ENCODE measurements around the gene LIAS. TPM values are rescaled to one million over a fixed set of nuclear protein-coding genes. Genes with fewer than 3 reads are reported as not detected.
"Not testable (repeated sequence)": the region's sequence is repeated elsewhere in the genome, so short reads cannot be mapped to it uniquely, and the experiment has no call there.

Gene LIAS
- total RNA-seq, 1 donor from 2014 or later, result 9.8 TPM

- H3K27ac Mint-ChIP-seq (ENCODE audit: unreplicated experiment), result no peak overlapping the region
- no peak for DNase-seq (ENCODE audit: low spot score)
- peaks cover 7% of the 10 kb centered on the region for H3K36me3 Mint-ChIP-seq (ENCODE audit: low read depth, unreplicated experiment)
- H3K27me3 Mint-ChIP-seq (ENCODE audit: unreplicated experiment), result no peaks in the 10 kb centered on the region
- no peak for TF ChIP-seq CTCF (IDR thresholded peaks at IDR 0.05; ENCODE audit: unreplicated experiment)
- H3K4me1 Mint-ChIP-seq (ENCODE audit: unreplicated experiment), result no peaks in the 10 kb centered on the region
- no peaks in the 10 kb centered on the region for H3K9me3 Mint-ChIP-seq (ENCODE audit: unreplicated experiment)
- no peak overlapping the region for H3K4me3 Mint-ChIP-seq (ENCODE audit: unreplicated experiment)
Measured at GRCh38 chr4:39514888-39515401, 56.1 kb downstream of the LIAS start.

DNA sequence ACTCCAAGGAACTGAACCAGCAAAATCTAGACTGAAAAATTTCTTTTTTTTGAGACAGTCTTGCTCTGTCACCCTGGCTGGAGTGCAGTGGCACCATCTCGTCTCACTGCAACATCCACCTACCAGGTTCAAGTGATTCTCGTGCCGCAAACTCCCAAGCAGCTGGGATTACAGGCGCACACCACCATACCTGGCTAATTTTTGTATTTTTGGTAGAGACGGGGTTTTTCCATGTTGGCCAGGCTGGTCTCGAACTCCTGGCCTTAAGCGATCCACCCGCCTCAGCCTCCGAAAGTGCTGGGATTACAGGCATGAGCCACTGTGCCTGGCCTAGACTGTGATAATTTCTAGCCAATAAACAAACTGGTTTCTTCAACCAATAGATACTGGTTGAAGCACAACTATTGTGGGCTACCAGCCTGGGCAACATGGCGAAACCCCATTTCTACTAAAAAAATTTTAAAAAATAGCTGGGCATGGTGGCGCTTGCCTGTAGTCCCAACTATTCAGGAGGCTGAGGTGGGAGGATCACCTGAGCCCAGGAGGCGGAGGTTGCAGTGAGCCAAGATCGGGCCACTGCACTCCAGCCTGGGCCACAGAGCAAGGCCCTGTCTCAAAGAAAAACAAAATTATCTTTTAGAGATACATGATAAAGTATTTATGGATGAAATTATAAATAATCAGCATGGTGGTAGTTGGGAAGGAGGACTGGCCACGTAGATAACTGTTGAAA, 57.0 kb downstream of the LIAS start:
- H3K4me1 Mint-ChIP-seq (ENCODE audit: unreplicated experiment); H3K9me3 Mint-ChIP-seq (ENCODE audit: unreplicated experiment); H3K36me3 Mint-ChIP-seq (ENCODE audit: low read depth, unreplicated experiment); H3K27me3 Mint-ChIP-seq (ENCODE audit: unreplicated experiment); H3K27ac Mint-ChIP-seq (ENCODE audit: unreplicated experiment); DNase-seq (ENCODE audit: low spot score); H3K4me3 Mint-ChIP-seq (ENCODE audit: unreplicated experiment): not testable (repeated sequence)

DNA sequence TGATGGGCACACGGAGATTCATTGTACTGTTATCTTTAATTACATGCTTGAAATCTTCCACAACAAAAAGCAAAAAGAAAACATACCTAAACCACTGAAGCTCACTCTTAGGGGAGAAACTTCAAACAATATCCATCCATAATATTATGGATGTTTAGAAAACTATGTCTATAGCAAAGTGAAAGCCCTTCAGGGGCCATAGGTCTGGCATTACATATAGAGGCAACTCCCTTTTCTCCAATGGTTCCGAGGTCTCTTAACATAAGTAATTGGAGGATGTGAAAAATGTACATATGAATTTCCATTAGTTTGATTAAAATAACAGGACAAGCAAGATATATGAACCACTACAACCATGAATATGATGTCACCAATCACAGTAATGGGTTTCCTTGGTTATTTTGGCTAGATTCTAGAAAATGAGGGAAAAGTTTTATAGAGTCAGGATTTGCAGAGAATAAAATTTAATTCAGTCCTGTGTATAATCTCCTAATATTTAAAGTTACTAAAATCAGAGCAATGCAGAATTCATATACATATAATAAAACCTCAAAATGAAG, 57.6 kb downstream of the LIAS start:
- H3K4me1 Mint-ChIP-seq (ENCODE audit: unreplicated experiment), result no peaks in the 10 kb centered on the region
- H3K27ac Mint-ChIP-seq (ENCODE audit: unreplicated experiment), result no peak overlapping the region
- H3K9me3 Mint-ChIP-seq (ENCODE audit: unreplicated experiment), result no peaks in the 10 kb centered on the region
- DNase-seq (ENCODE audit: low spot score), result no peak
- H3K27me3 Mint-ChIP-seq (ENCODE audit: unreplicated experiment), result no peaks in the 10 kb centered on the region
- H3K36me3 Mint-ChIP-seq (ENCODE audit: low read depth, unreplicated experiment), result peaks cover 6% of the 10 kb centered on the region
- no peak for TF ChIP-seq CTCF (IDR thresholded peaks at IDR 0.05; ENCODE audit: unreplicated experiment)
- H3K4me3 Mint-ChIP-seq (ENCODE audit: unreplicated experiment), result no peak overlapping the region

DNA sequence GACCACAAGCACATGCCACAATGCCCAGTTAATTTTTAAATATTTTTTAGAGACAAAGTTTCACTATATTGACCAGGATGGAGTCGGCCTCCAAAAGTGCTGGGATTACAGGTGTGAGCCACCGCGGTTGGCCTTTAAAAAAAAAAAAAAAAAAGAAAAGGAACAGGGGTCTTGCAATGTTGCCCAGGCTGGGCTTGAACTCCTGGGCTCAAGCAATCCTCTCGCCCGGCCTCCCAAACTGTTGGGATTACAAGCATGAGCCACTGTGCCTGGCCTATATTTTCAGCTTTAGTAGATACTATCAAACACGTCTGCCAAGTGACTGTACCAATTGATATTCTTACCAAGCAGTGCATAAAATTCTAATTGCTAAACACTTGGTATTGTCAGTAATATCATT, 59.6 kb downstream of the LIAS start:
- no peak overlapping the region for H3K4me3 Mint-ChIP-seq (ENCODE audit: unreplicated experiment)
- DNase-seq (ENCODE audit: low spot score), result no peak
- no peaks in the 10 kb centered on the region for H3K27me3 Mint-ChIP-seq (ENCODE audit: unreplicated experiment)
- TF ChIP-seq CTCF (IDR thresholded peaks at IDR 0.05; ENCODE audit: unreplicated experiment), result no peak
- no peak overlapping the region for H3K27ac Mint-ChIP-seq (ENCODE audit: unreplicated experiment)
- no peaks in the 10 kb centered on the region for H3K36me3 Mint-ChIP-seq (ENCODE audit: low read depth, unreplicated experiment)
- H3K9me3 Mint-ChIP-seq (ENCODE audit: unreplicated experiment), result no peaks in the 10 kb centered on the region
- H3K4me1 Mint-ChIP-seq (ENCODE audit: unreplicated experiment), result no peaks in the 10 kb centered on the region

DNA sequence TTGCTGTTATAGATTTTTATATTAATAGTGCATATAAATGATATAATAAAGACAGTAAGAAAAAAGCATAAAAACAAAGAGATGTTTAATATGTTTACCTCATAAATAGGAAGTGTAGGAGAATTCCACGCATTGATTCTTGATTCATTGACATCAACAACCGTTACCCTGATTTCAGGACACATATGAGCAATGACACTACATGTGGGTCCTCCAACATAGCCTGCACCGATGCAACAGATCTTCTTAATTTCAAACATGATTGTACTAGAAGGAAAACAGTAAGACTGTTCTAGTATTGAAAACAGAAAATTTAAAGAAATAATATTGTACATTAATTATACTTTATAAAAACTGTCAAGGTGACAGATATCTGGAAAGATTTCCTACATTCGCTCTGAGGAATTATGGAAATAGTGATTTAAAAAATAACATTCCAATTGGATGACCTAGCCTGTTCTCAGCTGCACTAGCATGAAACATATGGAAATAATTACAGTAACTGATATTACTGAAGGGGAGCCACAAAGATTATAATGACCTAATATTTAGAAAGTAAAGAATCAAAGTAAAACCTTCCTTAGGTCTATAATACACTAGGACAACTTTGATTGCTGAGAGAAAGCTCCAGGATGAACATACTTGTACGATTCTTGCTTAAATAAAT, 62.5 kb downstream of the LIAS start:
- Mint-ChIP-seq H3K36me3 (ENCODE audit: low read depth, unreplicated experiment) (peaks cover 5% of the 10 kb centered on the region), H3K4me3 (ENCODE audit: unreplicated experiment) (no peak overlapping the region), H3K27me3 (ENCODE audit: unreplicated experiment) (no peaks in the 10 kb centered on the region), H3K4me1 (ENCODE audit: unreplicated experiment) (peaks cover 14% of the 10 kb centered on the region), H3K9me3 (ENCODE audit: unreplicated experiment) (no peaks in the 10 kb centered on the region), H3K27ac (ENCODE audit: unreplicated experiment) (no peak overlapping the region)
- no peak for TF ChIP-seq CTCF (IDR thresholded peaks at IDR 0.05; ENCODE audit: unreplicated experiment)
- DNase-seq (ENCODE audit: low spot score), result no peak

Measured in endothelial cell (in vitro differentiated cells).